NOMO-1 treated with dmso at 0.1 percent for 144 hours (cell line): Measurements from ENCODE around the gene WIPF3.
"Not testable (repeated sequence)": the region's sequence is repeated elsewhere in the genome, so short reads cannot be mapped to it uniquely, and the experiment has no call there.

Source experiments
- DNase-seq: peaks from one replicate; lab custom pipeline; 2025; ENCODE audit not compliant: unreplicated experiment; lab: John Stamatoyannopoulos, UW

The WIPF3 gene

GRCh38 chr7:29948587-29948986 is 142.3 kb downstream of the WIPF3 start:
- no peak for DNase-seq

- DNase-seq: no peak
These were observed 144.2 kb downstream of the WIPF3 start for GRCh38 chr7:29950480-29950879.

DNA sequence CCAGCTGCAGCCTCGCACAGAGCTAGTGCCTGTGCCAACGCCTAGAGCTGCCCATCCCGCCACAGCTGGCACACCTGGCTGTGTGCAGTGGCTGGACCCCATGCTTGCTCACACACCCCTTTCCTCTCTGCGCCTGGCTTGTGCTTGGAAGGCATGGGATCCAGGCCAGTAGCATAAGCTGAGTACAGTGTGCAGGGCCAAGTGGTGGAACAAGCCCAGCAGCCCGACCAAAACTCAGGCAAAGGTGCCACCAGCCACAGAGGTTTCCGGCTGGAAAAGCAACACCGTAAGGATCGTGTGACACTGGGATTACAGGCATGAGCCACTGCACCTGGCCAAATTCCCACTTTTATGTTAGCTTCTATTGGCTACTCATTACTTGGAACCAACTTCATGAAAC is 144.9 kb downstream of the WIPF3 start:
- no peak for DNase-seq

DNA sequence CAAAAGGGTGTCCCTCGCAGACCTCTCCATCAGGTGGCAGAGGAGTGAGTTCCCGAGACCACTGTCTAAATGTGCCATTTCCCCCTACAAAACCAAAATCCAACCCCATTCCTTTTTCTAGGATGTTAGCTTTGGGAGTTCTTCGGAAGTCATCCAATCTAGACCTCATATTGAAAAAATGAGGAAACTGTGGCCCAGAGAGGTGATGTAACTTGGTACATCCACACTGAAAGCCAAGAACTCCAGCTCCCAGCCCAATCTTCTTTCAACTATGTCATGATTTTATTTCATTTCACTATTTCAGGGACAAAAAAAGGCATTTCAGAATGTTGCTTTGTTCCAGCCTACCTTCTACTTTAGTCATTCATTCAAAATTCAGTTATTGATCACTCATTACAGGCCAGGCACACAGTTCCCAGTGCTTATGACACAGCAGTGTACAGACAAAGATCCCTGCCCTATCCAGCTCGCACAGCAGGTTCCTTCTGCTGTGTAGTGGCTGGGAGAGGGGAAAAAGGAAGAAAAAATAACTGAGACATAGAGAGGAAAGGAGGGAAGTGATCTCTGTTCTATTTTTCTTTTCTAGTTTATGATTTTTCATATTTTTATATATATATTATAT is 147.5 kb downstream of the WIPF3 start:
- no peak for DNase-seq

DNA sequence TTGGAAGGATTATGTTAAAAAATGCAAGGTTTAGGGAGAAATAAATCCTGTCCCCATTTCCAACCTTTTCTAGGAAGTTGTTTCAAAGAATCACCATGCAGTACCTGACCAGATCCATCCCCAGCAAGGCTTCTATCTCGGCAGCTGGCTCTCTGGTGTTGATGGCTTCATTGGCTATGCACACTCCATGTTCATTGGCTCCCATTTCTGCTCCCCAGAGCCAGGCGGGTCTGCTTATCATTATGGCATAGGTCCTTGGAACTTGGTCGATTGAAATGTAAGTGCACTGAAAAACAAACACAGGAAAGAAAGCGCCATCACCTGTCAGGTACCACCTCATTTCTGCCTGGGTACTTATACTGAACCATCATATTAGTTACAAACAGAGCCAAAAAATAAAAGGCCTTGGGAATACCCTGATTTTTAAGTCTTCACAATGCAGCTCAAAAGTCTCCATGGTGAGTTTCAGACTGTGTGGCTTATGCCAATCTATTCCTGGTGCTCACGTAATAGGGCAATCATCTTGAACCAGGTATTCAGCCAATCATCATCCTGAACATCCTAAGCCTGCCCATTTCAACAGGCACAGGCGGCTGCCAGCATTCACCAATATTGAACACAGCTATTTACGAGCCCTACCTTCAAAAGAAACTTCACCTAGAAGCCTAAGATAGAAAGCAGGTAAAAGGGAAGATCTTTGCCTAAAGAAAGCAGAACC is 148.9 kb downstream of the WIPF3 start:
- no peak for DNase-seq

DNA sequence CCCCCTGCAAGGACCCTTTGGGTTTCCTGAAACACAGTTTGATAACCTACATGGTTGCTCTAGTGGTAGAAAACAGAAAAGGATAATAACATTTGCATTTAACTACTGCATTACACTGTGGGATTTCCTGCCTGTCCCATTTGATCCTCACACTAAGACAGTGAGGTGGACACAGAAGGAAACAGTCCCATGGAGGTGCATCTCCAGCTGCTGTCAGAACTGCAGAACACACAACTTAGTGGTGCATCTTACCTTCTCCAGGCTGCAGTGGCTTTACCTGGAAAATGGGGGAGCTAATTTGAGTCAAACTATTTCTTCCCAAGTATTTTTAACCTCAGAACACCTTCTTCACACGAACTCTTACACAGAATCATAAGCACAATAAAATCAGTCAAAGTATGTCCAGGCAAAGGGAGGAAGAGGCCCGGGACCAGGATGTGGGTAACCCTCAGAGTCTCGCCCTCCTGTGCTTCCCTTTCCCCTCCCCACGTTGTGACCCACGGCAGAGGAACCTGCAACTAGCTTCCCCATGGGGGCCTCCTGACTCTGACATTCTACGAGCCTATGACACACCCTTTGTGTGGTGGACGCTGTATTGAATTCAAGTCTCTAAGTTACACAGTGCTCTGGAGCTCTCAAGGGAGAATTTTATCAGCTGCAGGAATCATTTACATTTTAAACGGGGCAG is 149.6 kb downstream of the WIPF3 start:
- peak; percentile 78 for DNase-seq

DNA sequence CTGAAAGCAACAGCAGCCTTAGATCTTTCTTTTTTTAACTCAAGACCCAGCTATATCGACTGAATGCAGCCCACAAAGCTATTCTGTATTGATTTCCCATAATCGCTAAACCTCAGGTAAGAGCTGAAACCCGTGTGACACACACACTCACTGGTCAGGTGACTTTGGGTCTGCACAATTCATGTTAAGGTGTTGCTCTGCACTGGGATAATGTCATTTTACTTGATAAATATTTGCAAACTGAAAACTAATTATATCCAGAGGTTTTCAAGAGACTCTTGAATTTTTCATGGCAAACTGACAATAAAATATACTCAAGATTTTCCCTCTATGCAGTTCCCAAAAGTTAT is 150.2 kb downstream of the WIPF3 start:
- DNase-seq: no peak

GRCh38 chr7:29957521-29958310 is 151.4 kb downstream of the WIPF3 start:
- no peak for DNase-seq

GRCh38 chr7:29958667-29959358 is 152.5 kb downstream of the WIPF3 start:
- no peak for DNase-seq

DNA sequence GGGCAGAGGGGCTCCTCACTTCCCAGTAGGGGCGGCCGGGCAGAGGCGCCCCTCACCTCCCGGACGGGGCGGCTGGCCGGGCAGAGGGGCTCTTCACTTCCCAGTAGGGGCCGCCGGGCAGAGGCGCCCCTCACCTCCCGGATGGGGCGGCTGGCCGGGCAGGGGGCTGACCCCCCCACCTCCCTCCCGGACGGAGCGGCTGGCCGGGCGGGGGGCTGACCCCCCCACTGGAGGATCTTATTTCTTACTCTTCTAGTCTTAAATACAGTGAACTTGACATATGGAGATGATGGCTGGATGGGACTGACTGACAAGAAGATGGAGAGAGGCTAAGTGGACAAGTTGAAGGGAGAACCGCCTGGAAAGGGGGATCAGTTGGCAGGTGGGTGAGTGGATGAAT is 155.3 kb downstream of the WIPF3 start:
- DNase-seq: not testable (repeated sequence)

DNA sequence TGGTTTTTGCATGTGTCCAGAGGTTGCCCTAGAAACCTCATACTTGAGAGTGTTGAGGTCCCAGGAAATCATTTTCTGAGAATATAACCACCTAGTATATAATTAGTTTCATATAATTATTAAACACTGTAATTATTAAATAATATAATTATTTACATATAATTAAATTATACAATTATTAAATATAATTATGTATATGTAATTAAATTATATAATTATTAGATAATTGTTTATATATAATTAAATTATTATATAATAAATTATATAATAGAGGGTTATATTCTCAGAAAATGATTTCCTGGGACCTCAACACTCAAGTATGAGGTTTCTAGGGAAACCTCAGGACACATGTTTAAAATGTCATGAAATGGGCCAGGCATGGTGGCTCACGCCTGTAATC is 155.7 kb downstream of the WIPF3 start:
- no peak for DNase-seq

DNA sequence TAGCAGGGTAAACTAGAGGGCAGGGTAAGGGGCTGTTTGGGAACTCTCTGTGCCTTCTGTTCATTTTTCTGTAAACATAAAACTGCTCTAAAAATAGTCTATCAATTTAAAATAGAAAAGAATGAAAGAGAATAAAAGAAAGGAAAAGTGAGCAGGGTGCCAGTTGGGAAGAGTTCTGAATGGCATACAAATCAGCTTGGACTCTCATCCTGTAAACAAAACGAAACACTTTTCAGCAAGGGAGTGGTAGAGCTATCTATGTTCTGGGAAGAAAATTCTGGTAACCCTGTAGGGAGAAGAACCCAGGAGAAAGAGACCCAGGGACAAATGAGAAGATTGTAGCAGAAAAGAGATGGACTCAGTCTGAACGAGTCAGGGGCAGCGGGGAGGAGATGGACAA is 158.7 kb downstream of the WIPF3 start:
- DNase-seq: no peak
